GM21717 (cell line): ENCODE results near the gene SCN1B.

Experiments used
- ATAC-seq: cut with Tn5 transposase; IDR thresholded peaks from one replicate; pipeline ENCODE4 v1.9.1; 2021; ENCODE audit warnings: mild to moderate bottlenecking, moderate library complexity; ENCODE audit not compliant: unreplicated experiment

SCN1B gene

GRCh38 chr19:35070471-35070870 is 40.2 kb downstream of the SCN1B start:
- ATAC-seq, result no peak

- no peak for ATAC-seq
These were observed 43.2 kb downstream of the SCN1B start for GRCh38 chr19:35073516-35073915.

GRCh38 chr19:35073941-35074340 is 43.7 kb downstream of the SCN1B start:
- no peak for ATAC-seq

- no peak for ATAC-seq
These were observed 44.3 kb downstream of the SCN1B start for GRCh38 chr19:35074426-35075201.

GRCh38 chr19:35075202-35076025 is 45.1 kb downstream of the SCN1B start:
- ATAC-seq, result no peak

- no peak for ATAC-seq
These were observed 45.7 kb downstream of the SCN1B start for GRCh38 chr19:35076026-35076370.

- ATAC-seq, result no peak
These were observed 46.4 kb downstream of the SCN1B start for GRCh38 chr19:35076657-35077056.

GRCh38 chr19:35077411-35078223 is 47.3 kb downstream of the SCN1B start:
- no peak for ATAC-seq

- ATAC-seq, result no peak
These were observed 49.6 kb downstream of the SCN1B start for GRCh38 chr19:35079826-35080225.

GRCh38 chr19:35080613-35081170 is 50.4 kb downstream of the SCN1B start:
- no peak for ATAC-seq

- no peak for ATAC-seq
These were observed 50.9 kb downstream of the SCN1B start for GRCh38 chr19:35081201-35081600.

GRCh38 chr19:35083691-35084508 is 53.6 kb downstream of the SCN1B start:
- no peak for ATAC-seq

GRCh38 chr19:35084509-35084762 is 54.2 kb downstream of the SCN1B start:
- no peak for ATAC-seq

GRCh38 chr19:35085947-35086346 is 55.7 kb downstream of the SCN1B start:
- ATAC-seq, result no peak

- no peak for ATAC-seq
These were observed 56.2 kb downstream of the SCN1B start for GRCh38 chr19:35086455-35086854.

- ATAC-seq, result no peak
These were observed 57.1 kb downstream of the SCN1B start for GRCh38 chr19:35087393-35087792.

- ATAC-seq, result no peak
These were observed 58.1 kb downstream of the SCN1B start for GRCh38 chr19:35088131-35088913.

- no peak for ATAC-seq
These were observed 59.3 kb downstream of the SCN1B start for GRCh38 chr19:35089554-35089953.
